IMR-90 (cell line): ENCODE data around the gene PALLD. TPM values are rescaled to one million over a fixed set of nuclear protein-coding genes. Genes with fewer than 3 reads are reported as not detected.

Source experiments
- ATAC-seq: fragments of 200-7000 bp; cut with Tn5 transposase; 2 replicates; pipeline ENCODE4 v1.9.1; 2020; ENCODE audit warnings: low read depth, mild to moderate bottlenecking, moderate library complexity
- BruUV-seq: library from RNA; stranded (reverse); fragments of 400-500 nt; replicated peaks from 2 replicates; lab custom pipeline; 2021; lab: Mats Ljungman, UMichigan
- CTCF ChIA-PET: fragments of 300-600 bp; formaldehyde crosslinking; extraction: SDS; loops from one replicate; lab custom pipeline; 2021; ENCODE audit warnings: antibody characterized with exemption; lab: Yijun Ruan, JAX
- POLR2A ChIA-PET: fragments of 300-600 bp; sonication (Branson Sonifier 250); formaldehyde crosslinking; loops from one replicate; lab custom pipeline; 2022; ENCODE audit warnings: antibody characterized with exemption; ENCODE audit not compliant: unreplicated experiment; lab: Charles Lee
- DNase-seq: peaks from one replicate; pipeline ENCODE4 v3.0.0; 2013
- H2AFZ ChIP-seq: replicated peaks from 2 replicates; pipeline ENCODE3; 2013; ENCODE audit warnings: low read length, mild to moderate bottlenecking; ENCODE audit not compliant: poor library complexity
- H2AK5ac ChIP-seq: 2 replicates; pipeline ENCODE4 v1.6.1; 2013; ENCODE audit warnings: low read depth, low read length, inconsistent platforms
- H2AK9ac ChIP-seq: replicated peaks from 2 replicates; pipeline ENCODE3; 2013; ENCODE audit warnings: mild to moderate bottlenecking, low read depth, low read length, moderate library complexity; ENCODE audit not compliant: poor library complexity
- H2BK120ac ChIP-seq: 2 replicates; pipeline ENCODE4 v1.6.1; 2013; ENCODE audit warnings: low read depth, low read length, inconsistent platforms
- H2BK15ac ChIP-seq: 3 replicates; pipeline ENCODE4 v1.6.1; 2013; ENCODE audit warnings: low read depth, low read length, inconsistent platforms
- H2BK20ac ChIP-seq: 2 replicates; pipeline ENCODE4 v1.6.1; 2013; ENCODE audit warnings: low read depth, mild to moderate bottlenecking, inconsistent platforms, low read length, moderate library complexity
- H2BK5ac ChIP-seq: 2 replicates; pipeline ENCODE4 v1.6.1; 2013; ENCODE audit warnings: mild to moderate bottlenecking, low read depth, low read length, inconsistent platforms; ENCODE audit not compliant: poor library complexity, severe bottlenecking
- H3K14ac ChIP-seq: replicated peaks from 2 replicates; pipeline ENCODE4 v1.6.1; 2013; ENCODE audit warnings: low read depth, low read length, inconsistent platforms
- H3K18ac ChIP-seq: 2 replicates; pipeline ENCODE4 v1.6.1; 2013; ENCODE audit warnings: low read depth, low read length, control low read depth
- H3K23ac ChIP-seq: 2 replicates; pipeline ENCODE4 v1.6.1; 2013; ENCODE audit warnings: low read depth, low read length, inconsistent platforms
- H3K27ac ChIP-seq: 2 replicates; pipeline ENCODE4 v1.5.1; 2013; ENCODE audit warnings: mild to moderate bottlenecking, control low read depth, low read length; ENCODE audit not compliant: insufficient read depth
- H3K27me3 ChIP-seq: 2 replicates; pipeline ENCODE4 v1.6.1; 2013; ENCODE audit warnings: low read length; ENCODE audit not compliant: control insufficient read depth, insufficient read depth
- H3K36me3 ChIP-seq: 2 replicates; pipeline ENCODE4 v1.6.1; 2013; ENCODE audit warnings: low read length, mixed read lengths; ENCODE audit not compliant: control insufficient read depth, insufficient read depth
- H3K4ac ChIP-seq: 2 replicates; pipeline ENCODE4 v1.6.1; 2013; ENCODE audit warnings: low read depth, low read length, inconsistent platforms
- H3K4me1 ChIP-seq: 2 replicates; pipeline ENCODE4 v1.6.1; 2013; ENCODE audit warnings: low read length, mixed read lengths; ENCODE audit not compliant: control insufficient read depth, insufficient read depth
- H3K4me2 ChIP-seq: 2 replicates; pipeline ENCODE4 v1.6.1; 2013; ENCODE audit warnings: low read depth, mild to moderate bottlenecking, control low read depth, low read length, moderate library complexity
- H3K4me3 ChIP-seq: 2 replicates; pipeline ENCODE4 v1.5.1; 2013; ENCODE audit warnings: low read depth, mild to moderate bottlenecking, control low read depth, low read length, moderate library complexity; ENCODE audit not compliant: insufficient read depth
- H3K56ac ChIP-seq: 2 replicates; pipeline ENCODE4 v1.6.1; 2013; ENCODE audit warnings: low read length, inconsistent platforms; ENCODE audit not compliant: insufficient read depth; ENCODE audit errors: extremely low read depth
- H3K79me1 ChIP-seq, 2 experiments: 2 replicates each; pipeline ENCODE4 v1.6.1; 2013; ENCODE audit warnings: low read length in 2 of 2, inconsistent platforms in 1 of 2, low read depth in 1 of 2
- H3K9ac ChIP-seq: 2 replicates; pipeline ENCODE4 v1.6.1; 2013; ENCODE audit warnings: low read depth, low read length, control low read depth
- H3K9me1 ChIP-seq: 2 replicates; pipeline ENCODE4 v1.6.1; 2013; ENCODE audit warnings: low read length, inconsistent platforms; ENCODE audit not compliant: insufficient read depth
- H3K9me3 ChIP-seq: 2 replicates; pipeline ENCODE4 v1.6.1; 2013; ENCODE audit warnings: low read length; ENCODE audit not compliant: control insufficient read depth, insufficient read depth
- H4K20me1 ChIP-seq: 2 replicates; pipeline ENCODE4 v1.6.1; 2013; ENCODE audit warnings: low read length, inconsistent platforms; ENCODE audit not compliant: insufficient read depth
- H4K5ac ChIP-seq: 2 replicates; pipeline ENCODE4 v1.6.1; 2013; ENCODE audit warnings: mild to moderate bottlenecking, low read depth, low read length, control low read depth
- H4K8ac ChIP-seq, 2 experiments: 2 replicates each; pipeline ENCODE4 v1.6.1; 2013; ENCODE audit warnings: low read depth in 2 of 2, low read length in 2 of 2, control low read depth in 1 of 2, inconsistent platforms in 1 of 2
- H4K91ac ChIP-seq: 2 replicates; pipeline ENCODE4 v1.6.1; 2013; ENCODE audit warnings: low read depth, low read length, inconsistent platforms; ENCODE audit not compliant: insufficient read depth
- BHLHE40 ChIP-seq: fragments of 150-350 bp; IDR thresholded peaks from 2 replicates; pipeline ENCODE4 v1.6.1; 2016; ENCODE audit warnings: mild to moderate bottlenecking, low read depth, low read length
- CTCF ChIP-seq: conservative IDR thresholded peaks from 2 replicates; pipeline ENCODE4 v1.5.1; 2012; ENCODE audit warnings: mild to moderate bottlenecking, low read depth, low read length, improper control_type of control experiment
- POLR2A ChIP-seq: IDR thresholded peaks from 2 replicates; pipeline ENCODE4 v1.6.1; 2012; ENCODE audit warnings: mild to moderate bottlenecking, low read depth, low read length
- RCOR1 ChIP-seq: IDR thresholded peaks from 2 replicates; pipeline ENCODE4 v1.6.1; 2012; ENCODE audit warnings: mild to moderate bottlenecking, low read length, improper control_type of control experiment; ENCODE audit not compliant: insufficient replicate concordance
- SMC3 ChIP-seq: fragments of 150-350 bp; IDR thresholded peaks from 2 replicates; pipeline ENCODE4 v1.6.1; 2016; ENCODE audit warnings: low read depth, mild to moderate bottlenecking, antibody characterized with exemption, low read length, moderate library complexity
- USF2 ChIP-seq: fragments of 150-350 bp; IDR thresholded peaks from 2 replicates; pipeline ENCODE4 v1.6.1; 2017; ENCODE audit warnings: mild to moderate bottlenecking, antibody characterized with exemption, low read length, low read depth
- WGBS, 2 experiments: methylation state at CpG; one replicate each; pipeline versions ENCODE4 v1.1.5 to v1.1.7; 2013; ENCODE audit warnings: missing lambda C conversion rate in 2 of 2; ENCODE audit not compliant: insufficient read length in 1 of 2; ENCODE audit errors: extremely low coverage in 2 of 2; 5-methylcytosine and 5-hydroxymethylcytosine counted together
- dilution Hi-C: fragments of 300-500 bp; cut with HindIII; formaldehyde crosslinking; loops from one replicate; pipeline ENCODE4 v1.14.3; 2018; ENCODE audit warnings: low sequenced_read_pairs; ENCODE audit not compliant: unreplicated experiment
- in situ Hi-C: fragments of 300-500 bp; cut with MboI; formaldehyde crosslinking; loops from 3 replicates; pipeline ENCODE4 v1.14.3; 2019; ENCODE audit warnings: low sequenced_read_pairs, inconsistent platforms, mixed read lengths
- intact Hi-C: fragments of 100-400 bp; cut with micrococcal nuclease; formaldehyde crosslinking; loops from 2 replicates; pipeline ENCODE4 v1.10.0; 2022
- polyA plus RNA-seq, 3 experiments: library from polyadenylated mRNA; depleted of rRNA; stranded (reverse); fragments of >200 nt; gene quantifications; 2 replicates each; pipeline ENCODE4 v1.2.3, GENCODE V29; 2012; ENCODE audit warnings: low replicate concordance in 1 of 3
- total RNA-seq: library from RNA; depleted of rRNA; stranded (reverse); fragments of >200 nt; gene quantifications from 2 replicates; pipeline ENCODE4 v1.2.3, GENCODE V29; 2012

PALLD gene
- total and polyA plus RNA-seq, 2 of the 4 experiments (the other 2 are of a cell fraction) = 91.0 to 91.9 TPM

DNA sequence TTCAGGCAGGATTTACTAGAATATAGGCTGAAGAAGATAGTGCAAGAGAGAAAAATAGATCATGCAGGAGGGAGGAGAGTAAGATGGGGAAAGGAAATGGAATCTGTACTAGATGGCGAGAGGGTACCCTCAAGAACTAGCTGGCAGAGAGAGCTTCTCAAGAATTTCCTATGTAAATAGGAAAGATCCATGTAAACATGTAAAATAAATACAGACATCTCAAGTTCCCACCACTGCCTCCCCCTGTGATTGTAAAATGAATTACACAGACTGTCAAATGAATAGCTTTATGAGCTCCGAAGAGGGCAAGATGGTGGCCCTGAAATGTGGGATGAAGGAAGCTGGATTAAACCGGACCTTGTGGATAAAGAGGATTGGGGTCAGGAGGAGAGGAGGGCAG is 178.0 kb downstream of the PALLD start:
- Histone ChIP-seq H3K36me3 (no peaks in the 10 kb centered on the region), H3K18ac (peak overlapping the region; percentile 67), H2BK20ac (peak overlapping the region; percentile 76), H4K8ac (peak overlapping the region; percentile 69 to 70; a peak in 3 of 4 replicates), H3K23ac (no peak overlapping the region; the same call in 1 of the 2 replicates), H3K4me3 (no peak overlapping the region), H3K14ac (peak overlapping the region; percentile 68; the same call in 1 of the 2 replicates), H2AFZ (peak overlapping the region; percentile 63), H3K56ac (peak overlapping the region; percentile 40; the same call in 1 of the 2 replicates), H3K4ac (peak overlapping the region; percentile 85), H2BK5ac (no peak overlapping the region), H3K27me3 (no peaks in the 10 kb centered on the region), H2AK5ac (peak overlapping the region; percentile 38; the same call in 1 of the 2 replicates), H3K27ac (peak overlapping the region; percentile 38; the same call in 1 of the 2 replicates), H2BK120ac (peak overlapping the region; percentile 62), H2AK9ac (no peak overlapping the region), H2BK15ac (peak overlapping the region; percentile 86; the same call in 2 of the 3 replicates), H3K79me1 (peaks cover 0 to 9% of the 10 kb centered on the region in 2 experiments; a peak in 1 of 4 replicates), H3K9me1 (peaks cover 27% of the 10 kb centered on the region), H3K9ac (no peak overlapping the region), H3K4me1 (peaks cover 13% of the 10 kb centered on the region), H4K5ac (peak overlapping the region; percentile 0; the same call in 1 of the 2 replicates), H3K4me2 (peak overlapping the region; percentile 6), H3K9me3 (no peaks in the 10 kb centered on the region), H4K91ac (peak overlapping the region; percentile 85), H4K20me1 (no peaks in the 10 kb centered on the region)
- dilution Hi-C loops = no loop called here
- no TSS peak for BruUV-seq
- WGBS, 2 experiments = 6% methylated on average over 2 of the region's 3 CpGs; no CpG with 5 or more reads in 1 of the 2 experiments
- intact Hi-C loops = loop anchor here (1.0 to 5.0 kb wide), 2 partner anchors 43 to 90 kb away; no protein-coding TSS in a partner anchor
- in situ Hi-C loops = loop anchor here (25.0 kb wide), 1 partner anchor 488 kb away; no protein-coding TSS in a partner anchor
- ChIA-PET POLR2A (interaction anchor here (1.1 kb wide), 1 partner anchor 43 kb away, joined by 3 read pairs; no protein-coding TSS in a partner anchor), CTCF (interaction anchor here (0.6 to 1.9 kb wide), 10 partner anchors 18 to 327 kb away, joined by 3 to 9 read pairs (median 4); no protein-coding TSS in a partner anchor)
- peak; percentile 64 for ATAC-seq
- peak; percentile 6 for DNase-seq
- TF ChIP-seq SMC3 (0 out of 2 replicates have a peak, but pooled peaks have one; percentile 7), BHLHE40 (no peak), USF2 (no peak), POLR2A (no peak), CTCF (0 out of 2 replicates have a peak, but pooled peaks have one; percentile 3), RCOR1 (no peak)
